Tibial nerve (tissue), 4 donors: Measurements from ENCODE around the gene SLC23A2.

Source experiments
- CTCF ChIP-seq, 5 experiments: fragments of 200-600 bp in 3 of 5; fragments of 450-650 bp in 2 of 5; sonication (generic) in 3 of 5; IDR thresholded peaks; one replicate each; pipeline ENCODE4 v1.5.1; 2016 to 2019; ENCODE audit warnings: antibody characterized with exemption in 5 of 5, mild to moderate bottlenecking in 3 of 5, moderate library complexity in 2 of 5
- EP300 ChIP-seq, 2 donors: sonication (generic); formaldehyde crosslinking; IDR thresholded peaks; one replicate each; pipeline ENCODE4 v1.6.1; 2017; ENCODE audit warnings: antibody characterized with exemption in 2 of 2, mild to moderate bottlenecking in 1 of 2
- POLR2A ChIP-seq, 2 donors: fragments of 450-650 bp; IDR thresholded peaks; one replicate each; pipeline ENCODE4 v1.6.1; 2017; ENCODE audit warnings: antibody characterized with exemption in 2 of 2, mild to moderate bottlenecking in 2 of 2, moderate library complexity in 2 of 2

GRCh38 chr20:4812641-4813075 is 188.7 kb downstream of the SLC23A2 start:
- TF ChIP-seq CTCF (IDR thresholded peaks at IDR 0.05) (no peak), EP300 (IDR thresholded peaks at IDR 0.05) (no peak), POLR2A (IDR thresholded peaks at IDR 0.05) (no peak)
